Right renal cortex interstitium (tissue), 3 donors: ENCODE data around the gene SPPL2B. TPM values are rescaled to one million over a fixed set of nuclear protein-coding genes. Genes with fewer than 3 reads are reported as not detected.
"Not testable (repeated sequence)": the region's sequence is repeated elsewhere in the genome, so short reads cannot be mapped to it uniquely, and the experiment has no call there.

ENCODE experiments used
- DNase-seq, 3 donors: peaks; one replicate each; pipeline ENCODE4 v3.0.0-alpha.2; 2013; ENCODE audit warnings: low read depth in 3 of 3, low spot score in 2 of 3
- polyA plus RNA-seq, 3 donors: library from polyadenylated mRNA; unstranded; fragments of 120-200 nt; gene quantifications; one replicate each; pipeline ENCODE4 v1.2.1, GENCODE V29; 2013; ENCODE audit not compliant: insufficient read length in 3 of 3

SPPL2B gene
- polyA plus RNA-seq, 3 donors, result 44.3 to 52.4 (median 44.8) TPM

DNA sequence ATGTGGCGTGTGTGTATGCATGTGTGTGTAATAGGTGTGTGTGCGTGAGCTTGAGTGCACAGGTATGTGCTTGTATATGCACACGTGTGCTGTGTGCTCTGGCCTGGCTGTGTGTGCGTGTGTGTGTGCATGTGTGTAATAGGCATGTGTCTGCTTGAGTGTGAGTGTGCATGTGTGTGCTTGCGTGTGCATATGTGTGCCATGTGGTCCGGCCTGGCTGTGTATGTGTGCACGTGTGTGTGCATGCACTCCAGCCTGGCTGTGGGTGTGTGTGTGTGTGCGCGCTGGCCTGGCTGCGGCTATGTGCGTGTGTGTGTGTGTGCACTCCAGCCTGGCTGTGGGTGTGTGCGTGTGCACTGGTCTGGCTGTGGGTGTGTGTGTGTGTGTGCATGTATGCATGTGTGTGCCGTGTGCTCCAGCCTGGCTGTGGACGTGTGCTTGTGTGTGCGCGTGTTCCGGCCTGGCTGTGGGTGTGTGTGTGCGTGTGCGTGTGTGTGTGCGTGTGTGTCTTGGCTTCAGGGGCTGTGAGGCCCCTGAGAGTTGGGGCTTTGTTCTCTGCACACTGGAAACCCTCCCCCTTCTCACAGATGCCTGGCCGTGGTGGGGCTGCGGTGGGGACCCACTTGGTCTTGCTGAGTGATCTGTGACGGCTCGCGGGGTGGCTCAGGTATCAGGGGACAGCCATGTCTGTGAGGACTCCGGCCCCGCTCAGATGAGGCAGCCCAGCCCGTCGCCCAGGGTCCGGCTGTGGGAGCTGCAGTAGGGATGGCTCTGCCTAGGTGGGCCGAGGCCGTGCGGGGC lies 8.2 kb downstream of the SPPL2B start:
- DNase-seq, result no peak

DNA sequence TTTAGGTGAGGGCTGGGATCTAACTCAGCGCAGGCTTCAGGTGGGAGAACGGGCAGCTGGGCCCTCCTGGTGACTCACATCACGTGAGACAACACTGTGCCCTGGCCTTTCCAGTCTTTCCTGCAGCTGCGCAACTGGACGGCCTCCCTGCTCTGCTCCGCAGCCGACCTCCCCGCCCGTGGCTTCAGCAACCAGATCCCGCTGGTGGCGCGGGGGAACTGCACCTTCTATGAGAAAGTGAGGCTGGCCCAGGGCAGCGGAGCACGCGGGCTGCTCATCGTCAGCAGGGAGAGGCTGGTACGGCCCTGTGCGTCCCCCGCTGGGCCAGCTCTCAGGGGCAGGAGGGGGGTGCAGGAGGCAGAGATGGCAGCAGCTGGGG lies 8.8 kb downstream of the SPPL2B start:
- DNase-seq, result peak; percentile 52 to 73 (median 67)

DNA sequence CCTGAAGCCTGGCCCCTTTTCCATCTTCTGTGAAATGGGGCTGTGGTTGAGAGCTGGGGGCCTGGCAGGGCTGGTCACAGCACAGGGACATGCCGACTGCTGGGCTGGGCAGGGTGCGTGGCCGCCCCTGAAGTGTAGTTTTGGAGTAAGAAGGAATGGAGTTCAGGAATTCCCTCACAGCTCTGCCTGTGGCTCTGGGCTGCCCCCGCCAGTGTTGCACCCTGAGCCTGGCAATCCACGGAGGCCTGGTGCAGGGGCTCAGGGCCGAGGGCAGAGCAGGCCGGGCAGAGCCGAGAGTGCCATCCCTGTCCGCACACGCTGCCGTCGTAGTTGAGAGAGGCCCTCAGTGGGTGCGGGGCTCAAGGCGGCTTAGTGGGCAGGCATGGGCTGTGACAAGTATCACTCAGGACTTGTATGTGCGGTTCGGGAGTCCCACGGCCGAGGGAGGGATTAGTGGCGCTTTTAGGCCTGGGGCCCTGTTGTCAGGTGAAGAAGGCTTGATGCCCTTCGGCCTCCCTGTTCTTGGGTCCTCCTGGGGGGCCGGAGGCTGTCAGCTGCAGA lies 9.7 kb downstream of the SPPL2B start:
- no peak for DNase-seq

DNA sequence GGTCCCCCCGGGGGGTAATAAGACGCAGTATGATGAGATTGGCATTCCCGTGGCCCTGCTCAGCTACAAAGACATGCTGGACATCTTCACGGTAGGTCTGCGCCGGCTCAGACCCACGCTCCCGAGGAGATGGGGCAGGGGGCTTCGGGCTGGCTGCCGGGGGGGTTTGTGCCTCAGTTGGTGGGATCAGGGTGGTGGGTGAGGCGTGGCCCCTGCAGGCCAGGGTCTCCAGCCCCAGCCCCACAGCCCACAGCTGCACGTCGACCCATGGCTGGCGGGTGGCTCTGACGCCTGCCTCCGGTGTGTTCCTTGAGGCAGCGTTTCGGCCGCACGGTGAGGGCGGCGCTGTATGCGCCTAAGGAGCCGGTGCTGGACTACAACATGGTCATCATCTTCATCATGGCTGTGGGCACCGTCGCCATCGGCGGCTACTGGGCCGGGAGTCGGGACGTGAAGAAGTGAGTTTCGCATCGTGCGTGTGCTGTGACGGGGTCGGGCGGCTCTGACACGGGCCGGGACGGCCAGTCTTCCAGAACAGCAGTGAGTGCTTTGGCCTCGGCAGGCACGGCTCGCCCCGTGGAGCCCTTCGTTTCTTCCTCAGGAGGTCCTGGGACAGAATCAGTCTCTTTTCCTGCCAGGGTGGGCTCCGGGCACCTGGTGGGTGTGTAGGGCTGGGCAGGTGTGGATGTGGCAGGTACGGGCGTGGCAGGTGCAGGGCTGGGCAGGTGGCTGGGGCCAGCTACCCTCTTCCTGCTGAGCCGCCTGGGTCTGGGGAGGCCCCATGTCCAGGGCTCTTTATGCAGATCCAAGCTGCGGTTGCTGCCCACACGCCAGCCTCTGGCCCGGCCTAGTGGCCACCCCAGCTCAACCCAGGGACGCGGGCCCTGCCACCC lies 10.5 kb downstream of the SPPL2B start:
- no peak for DNase-seq

DNA sequence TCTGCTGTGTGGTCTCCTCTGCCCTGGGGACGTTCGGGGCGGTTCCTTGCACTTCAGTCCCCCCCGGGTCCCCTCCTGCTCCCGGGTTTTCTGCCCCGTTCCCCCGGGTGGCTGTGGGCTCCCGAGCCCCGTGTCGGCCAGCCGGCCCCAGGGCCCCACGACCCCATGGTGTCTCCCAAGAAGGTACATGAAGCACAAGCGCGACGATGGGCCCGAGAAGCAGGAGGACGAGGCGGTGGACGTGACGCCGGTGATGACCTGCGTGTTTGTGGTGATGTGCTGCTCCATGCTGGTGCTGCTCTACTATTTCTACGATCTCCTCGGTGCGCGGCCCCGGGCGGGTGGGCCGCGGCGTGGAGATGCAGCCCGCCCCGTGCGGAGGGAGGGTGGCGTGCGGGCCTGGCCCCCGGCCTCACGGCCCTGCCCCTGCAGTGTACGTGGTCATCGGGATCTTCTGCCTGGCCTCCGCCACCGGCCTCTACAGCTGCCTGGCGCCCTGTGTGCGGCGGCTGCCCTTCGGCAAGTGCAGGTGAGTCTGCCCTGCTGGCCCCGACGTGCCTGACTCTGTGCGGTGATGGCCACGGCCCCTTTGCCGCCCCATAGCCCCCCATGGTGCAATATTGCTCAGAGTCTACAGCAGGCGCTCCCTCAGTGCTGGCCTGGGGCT lies 11.3 kb downstream of the SPPL2B start:
- no peak for DNase-seq

DNA sequence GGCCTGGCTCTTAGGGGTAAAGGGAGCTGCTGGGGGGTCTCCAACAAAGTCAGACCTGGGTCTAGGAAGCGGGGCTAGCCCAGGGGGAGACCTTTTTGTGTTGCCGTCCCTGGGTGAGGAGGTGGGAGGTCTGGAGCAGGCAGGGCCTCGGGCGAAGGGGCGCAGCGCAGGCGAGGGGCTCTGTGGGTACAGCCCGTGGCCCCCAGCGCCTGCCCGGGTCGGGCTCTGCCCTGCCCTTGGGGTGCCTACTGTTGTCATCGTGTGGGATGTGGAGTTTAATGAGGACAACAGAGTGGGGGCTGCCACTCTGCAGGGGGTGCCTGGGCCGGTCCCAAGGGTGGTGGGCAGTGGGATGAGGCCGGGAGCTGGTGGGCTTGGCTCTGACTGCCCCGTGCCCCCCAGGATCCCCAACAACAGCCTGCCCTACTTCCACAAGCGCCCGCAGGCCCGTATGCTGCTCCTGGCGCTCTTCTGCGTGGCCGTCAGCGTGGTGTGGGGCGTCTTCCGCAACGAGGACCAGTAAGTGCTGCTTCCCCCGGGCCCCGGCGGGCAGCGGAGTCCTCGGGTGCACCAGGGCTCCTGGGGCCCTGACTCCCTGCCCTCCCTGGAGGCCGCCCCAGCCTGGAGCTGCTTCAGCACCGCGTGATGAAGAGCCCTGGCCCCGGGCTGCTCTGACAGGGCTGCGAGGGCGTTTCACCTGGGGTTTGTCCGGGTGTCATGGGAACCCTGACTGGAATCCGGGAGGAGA lies 12.2 kb downstream of the SPPL2B start:
- no peak for DNase-seq

DNA sequence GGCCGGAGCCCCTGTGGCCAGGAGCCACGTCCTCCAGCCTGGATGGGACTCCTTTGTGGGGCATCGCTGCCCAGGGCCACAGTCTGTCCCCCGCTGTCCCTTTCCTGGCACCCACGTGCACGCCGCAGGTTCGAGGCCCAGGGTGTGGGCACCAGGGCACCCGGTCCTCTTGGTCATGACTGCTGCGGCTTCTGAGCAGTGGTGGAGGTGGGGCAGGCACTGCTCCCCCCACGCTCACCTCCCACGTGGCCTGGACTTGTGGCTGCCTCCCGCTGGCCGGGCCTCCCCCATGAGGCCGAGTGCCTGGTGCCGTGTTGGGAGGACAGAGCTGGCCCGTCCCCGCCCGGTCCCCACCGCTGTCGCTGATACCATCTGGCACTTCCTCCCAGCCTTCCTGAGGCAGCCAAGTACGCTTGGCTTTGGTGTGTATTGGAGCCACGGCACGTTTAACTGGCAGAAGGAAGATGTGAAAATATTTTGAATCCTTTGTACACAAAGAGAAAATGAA lies 12.8 kb downstream of the SPPL2B start:
- DNase-seq, result no peak

DNA sequence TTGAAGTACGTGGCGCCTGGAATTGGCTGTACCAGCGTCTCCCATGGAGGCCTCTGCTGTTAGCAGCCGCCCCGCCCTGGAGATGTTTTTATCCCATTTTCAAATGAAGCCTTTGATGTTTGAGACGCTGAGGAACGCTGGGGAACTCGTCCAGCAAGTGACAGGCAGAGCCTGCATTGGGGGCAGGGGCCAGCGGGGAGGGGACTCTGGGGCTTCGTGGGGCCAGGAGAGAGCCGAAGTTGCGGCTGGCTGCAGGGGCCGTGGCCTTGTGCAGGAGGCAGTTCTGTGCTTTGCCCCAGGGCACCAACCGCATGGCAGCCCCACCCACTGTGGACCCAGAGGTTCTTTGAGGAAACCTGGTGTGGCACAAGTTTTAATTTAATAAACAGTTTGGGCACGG lies 13.5 kb downstream of the SPPL2B start:
- no peak for DNase-seq

DNA sequence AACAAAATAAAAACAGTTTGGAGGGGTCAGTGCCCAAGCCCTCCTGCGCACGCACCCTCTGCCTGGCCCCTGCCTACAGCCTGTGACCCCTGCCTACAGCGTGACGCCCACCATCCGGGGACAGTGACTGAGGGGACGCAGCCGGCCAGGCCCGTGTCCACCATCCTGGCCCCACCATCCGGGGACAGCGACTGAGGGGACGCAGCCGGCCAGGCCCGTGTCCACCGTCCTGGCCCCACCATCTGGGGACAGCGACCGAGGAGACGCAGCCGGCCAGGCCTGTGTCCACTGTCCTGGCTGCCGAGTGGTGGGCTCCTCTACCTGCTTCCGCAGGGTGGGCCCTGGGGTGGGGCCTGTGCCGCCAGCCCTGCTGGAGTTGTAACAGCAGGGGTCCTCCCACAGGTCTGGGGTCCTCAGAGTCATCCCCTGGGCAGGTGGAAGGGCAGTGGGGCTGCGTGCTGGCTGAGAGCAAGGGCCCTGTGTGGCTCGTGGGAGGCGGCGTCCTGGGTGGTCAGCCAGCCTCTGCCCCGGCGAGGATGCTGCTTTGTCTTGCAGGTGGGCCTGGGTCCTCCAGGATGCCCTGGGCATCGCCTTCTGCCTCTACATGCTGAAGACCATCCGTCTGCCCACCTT lies 14.3 kb downstream of the SPPL2B start:
- DNase-seq, result no peak

DNA sequence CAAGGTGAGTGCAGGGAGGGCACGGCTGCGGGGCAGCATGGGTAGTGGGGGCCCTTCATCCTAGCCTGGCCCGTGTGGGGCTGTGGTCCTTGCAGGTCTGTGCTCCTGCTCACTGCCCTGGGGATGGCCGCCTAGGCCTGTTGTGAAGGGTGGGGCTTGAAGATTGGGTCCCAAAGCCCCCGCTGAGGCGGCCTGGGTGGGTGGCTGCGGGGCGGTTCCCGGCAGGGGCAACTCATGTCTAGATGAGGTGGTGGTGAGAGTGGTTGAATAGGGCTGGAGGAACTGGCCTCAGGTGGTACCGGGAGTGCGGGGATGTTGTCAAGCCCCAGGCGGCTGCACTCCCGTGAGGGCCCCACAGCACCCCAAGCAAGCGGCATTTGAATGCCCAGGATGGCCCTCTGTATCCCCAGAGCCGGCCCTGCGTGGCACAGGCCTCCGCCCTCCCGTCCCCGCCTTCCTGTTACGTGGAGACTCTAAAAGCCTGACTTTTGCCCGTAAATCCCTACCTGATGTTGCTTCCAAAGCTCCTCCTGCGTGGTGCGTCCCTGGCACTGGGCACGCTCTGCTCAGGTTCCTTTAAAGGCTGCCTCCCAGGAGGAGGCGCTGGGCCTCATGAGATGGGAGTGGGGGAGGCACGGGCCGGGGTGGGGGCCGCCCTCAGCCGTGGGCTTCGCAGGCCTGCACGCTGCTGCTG lies 15.0 kb downstream of the SPPL2B start:
- DNase-seq, result no peak

DNA sequence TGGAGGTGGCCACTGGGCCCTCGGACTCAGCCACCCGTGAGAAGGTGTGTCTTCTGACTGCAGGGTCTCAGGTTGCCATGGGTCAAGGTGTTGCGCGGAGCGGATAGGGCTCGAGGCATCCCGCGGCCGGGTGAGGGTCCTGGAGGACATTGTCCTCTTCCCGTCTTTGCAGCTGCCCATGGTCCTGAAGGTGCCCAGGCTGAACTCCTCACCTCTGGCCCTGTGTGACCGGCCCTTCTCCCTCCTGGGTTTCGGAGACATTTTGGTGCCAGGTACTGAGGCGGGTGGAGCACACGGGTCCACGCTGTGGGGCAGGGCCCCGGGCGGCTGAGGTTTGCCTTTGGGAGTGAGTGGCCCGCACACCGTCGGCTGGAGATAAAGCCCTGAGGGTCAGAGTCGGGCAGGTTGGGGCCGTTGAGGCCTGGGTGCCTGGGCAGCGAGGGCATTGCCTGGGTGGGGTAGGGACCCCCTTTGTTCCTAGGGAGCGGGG lies 15.9 kb downstream of the SPPL2B start:
- no peak for DNase-seq

DNA sequence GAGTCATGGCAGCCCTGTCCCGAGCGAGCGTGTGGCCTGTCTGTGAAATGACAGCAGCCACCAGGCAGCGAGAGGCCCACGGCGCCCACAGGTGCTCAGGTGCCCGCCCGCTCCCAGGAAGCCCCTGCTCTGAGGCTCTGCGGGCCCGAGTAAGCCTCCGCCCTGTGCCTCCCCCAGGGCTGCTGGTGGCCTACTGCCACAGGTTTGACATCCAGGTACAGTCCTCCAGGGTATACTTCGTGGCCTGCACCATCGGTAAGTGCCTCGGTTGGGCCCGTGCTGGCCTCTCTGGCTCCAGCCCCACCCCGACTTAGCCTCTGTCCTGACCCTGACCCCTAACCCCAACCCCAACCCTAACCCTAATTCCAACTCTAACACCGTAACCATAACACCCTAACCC lies 16.6 kb downstream of the SPPL2B start:
- DNase-seq, result no peak

DNA sequence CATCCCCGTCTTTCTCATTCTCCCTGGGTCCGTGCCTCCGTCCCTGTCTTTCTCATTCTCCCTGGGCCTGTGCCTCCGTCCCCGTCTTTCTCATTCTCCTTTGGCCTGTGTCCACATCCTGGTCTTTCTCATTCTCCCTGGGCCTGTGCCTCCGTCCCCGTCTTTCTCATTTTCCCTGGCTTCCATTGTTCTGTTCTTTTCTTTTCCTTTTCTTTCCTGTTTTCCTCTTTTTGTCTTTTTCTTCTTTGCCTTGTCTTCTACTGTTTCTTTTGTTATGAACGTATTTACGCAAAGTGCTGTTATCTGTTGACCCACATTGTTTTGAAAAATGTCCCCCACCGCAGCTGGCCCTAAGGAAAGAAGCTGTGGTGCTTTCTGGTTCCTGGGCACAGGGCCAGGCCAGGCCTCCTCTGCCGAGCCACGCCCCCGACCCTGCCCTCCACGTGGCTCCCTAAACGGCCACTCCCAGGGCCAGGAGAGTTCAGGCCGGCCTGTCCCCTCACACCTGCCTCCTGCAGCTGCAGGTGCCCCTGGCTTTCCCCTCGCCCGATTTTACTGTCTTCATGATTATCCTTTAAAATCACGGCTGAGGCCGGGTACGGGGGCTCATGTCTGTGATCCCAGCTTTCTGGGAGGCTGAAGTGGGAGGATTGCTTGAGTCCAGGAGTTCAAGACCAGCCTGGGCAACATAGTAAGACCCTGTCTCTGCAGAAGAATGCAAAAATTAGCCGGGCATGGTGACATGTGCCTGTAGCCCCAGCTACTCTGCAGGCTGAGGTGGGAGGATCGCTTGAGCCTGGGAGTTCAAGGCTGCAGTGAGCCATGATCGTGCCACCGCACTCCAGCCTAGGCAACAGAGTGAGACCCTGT lies 17.5 kb downstream of the SPPL2B start:
- DNase-seq, result no peak

DNA sequence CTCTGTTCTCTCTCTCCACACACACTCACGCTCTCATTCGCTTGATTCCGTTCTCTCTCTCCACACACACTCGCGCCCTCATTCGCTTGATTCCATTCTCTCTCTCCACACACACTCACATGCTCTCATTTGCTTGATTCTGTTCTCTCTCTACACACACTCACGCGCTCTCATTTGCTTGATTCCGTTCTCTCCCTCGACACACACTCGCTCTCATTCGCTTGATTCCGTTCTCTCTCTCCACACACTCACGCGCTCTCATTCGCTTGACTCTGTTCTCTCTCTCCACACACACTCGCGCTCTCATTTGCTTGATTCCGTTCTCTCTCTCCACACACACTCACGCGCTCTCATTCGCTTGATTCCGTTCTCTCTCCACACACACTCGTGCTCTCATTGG lies 21.3 kb downstream of the SPPL2B start:
- DNase-seq, result not testable (repeated sequence)

DNA sequence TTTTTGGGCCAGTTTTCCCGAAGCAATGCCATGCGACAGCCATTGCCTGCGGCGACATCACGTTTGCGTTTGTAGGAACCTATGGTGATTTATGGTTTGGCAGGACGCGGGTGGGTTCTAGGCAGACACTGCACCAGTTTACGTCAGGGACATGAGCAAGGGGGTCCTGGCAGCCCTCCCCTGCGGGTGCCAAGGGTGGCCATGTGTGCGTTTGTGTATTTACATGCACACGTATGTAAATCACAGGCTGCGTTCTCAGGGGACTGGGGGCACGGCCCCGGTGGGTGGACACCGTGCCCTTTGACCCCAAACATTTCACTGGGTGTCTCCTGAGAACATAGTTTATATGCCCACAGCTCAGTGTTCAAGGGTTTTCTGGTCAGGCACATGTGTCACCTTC lies 22.2 kb downstream of the SPPL2B start:
- DNase-seq, result no peak

DNA sequence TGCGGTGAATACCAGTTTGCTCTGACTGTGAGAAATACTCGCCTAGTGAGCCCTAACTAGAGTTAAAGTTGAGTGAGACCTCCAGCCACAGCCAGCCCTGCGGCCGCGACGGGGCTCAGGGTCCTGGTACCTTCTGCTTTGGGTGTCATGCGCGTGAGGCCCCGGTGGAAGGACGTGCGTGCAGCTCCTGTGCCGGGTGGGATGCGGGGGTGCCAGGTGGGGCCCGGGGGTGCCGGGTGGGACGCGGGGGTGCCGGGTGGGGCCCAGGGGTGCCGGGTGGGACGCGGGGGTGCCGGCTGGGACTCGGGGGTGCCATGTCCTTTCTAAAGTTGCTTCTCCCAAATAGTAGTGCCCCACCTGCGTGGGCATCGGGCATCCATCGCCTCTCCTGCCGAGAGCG lies 23.1 kb downstream of the SPPL2B start:
- DNase-seq, result no peak

DNA sequence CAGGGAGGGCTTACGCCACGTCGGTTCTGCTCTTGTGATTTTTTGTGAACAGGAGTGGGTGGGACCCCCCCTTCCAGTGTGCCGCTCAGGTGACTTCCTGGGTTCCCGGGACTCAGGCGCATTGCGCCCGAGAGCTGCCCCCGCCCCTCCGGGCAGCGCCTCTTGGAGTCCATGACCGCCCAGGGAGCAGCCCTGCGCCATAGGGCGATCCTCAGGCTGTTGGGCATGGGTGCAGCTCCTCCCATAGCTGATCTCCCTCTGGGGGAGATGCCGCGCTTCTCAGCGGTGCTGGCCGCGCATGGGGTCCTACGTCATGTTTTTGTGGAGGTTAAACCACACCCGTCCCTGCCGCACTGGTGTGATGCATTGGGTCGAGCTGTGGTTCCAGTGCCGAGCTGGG lies 23.6 kb downstream of the SPPL2B start:
- no peak for DNase-seq
